COR-L47 (cell line): ENCODE results near the gene AUH.
"Not testable (repeated sequence)": the region's sequence is repeated elsewhere in the genome, so short reads cannot be mapped to it uniquely, and the experiment has no call there.

Experiments used
- DNase-seq: peaks from one replicate; lab custom pipeline; 2025; lab: John Stamatoyannopoulos, UW

The AUH gene

GRCh38 chr9:91378695-91379127 is 17.0 kb upstream of the AUH start:
- no peak for DNase-seq

GRCh38 chr9:91378054-91378453 is 16.3 kb upstream of the AUH start:
- not testable (repeated sequence) for DNase-seq

- DNase-seq, result no peak
These were observed 14.5 kb upstream of the AUH start for GRCh38 chr9:91376239-91376638.

- DNase-seq, result no peak
These were observed 13.2 kb upstream of the AUH start for GRCh38 chr9:91374939-91375338.

- DNase-seq, result no peak
These were observed 10.2 kb upstream of the AUH start for GRCh38 chr9:91371894-91372293.

- not testable (repeated sequence) for DNase-seq
These were observed 8.3 kb upstream of the AUH start for GRCh38 chr9:91370006-91370405.

GRCh38 chr9:91364702-91365101 is 3.0 kb upstream of the AUH start:
- no peak for DNase-seq

- DNase-seq, result no peak
These were observed 2.3 kb upstream of the AUH start for GRCh38 chr9:91364005-91364404.

- DNase-seq, result no peak
These were observed 413 bp upstream of the AUH start for GRCh38 chr9:91362051-91362611.

- no peak for DNase-seq
These were observed 997 bp downstream of the AUH start for GRCh38 chr9:91360551-91361290.

GRCh38 chr9:91359734-91360470 is 1.8 kb downstream of the AUH start:
- DNase-seq, result no peak

GRCh38 chr9:91359083-91359482 is 2.6 kb downstream of the AUH start:
- DNase-seq, result no peak

- no peak for DNase-seq
These were observed 6.8 kb downstream of the AUH start for GRCh38 chr9:91354881-91355280.

- DNase-seq, result no peak
These were observed 12.6 kb downstream of the AUH start for GRCh38 chr9:91349115-91349555.

- no peak for DNase-seq
These were observed 13.4 kb downstream of the AUH start for GRCh38 chr9:91348191-91348807.

- DNase-seq, result no peak
These were observed 14.3 kb downstream of the AUH start for GRCh38 chr9:91347377-91347776.

- DNase-seq, result no peak
These were observed 15.1 kb downstream of the AUH start for GRCh38 chr9:91346644-91347043.

GRCh38 chr9:91345978-91346377 is 15.7 kb downstream of the AUH start:
- no peak for DNase-seq

GRCh38 chr9:91342575-91342974 is 19.1 kb downstream of the AUH start:
- no peak for DNase-seq

GRCh38 chr9:91341749-91342148 is 20.0 kb downstream of the AUH start:
- DNase-seq, result no peak

GRCh38 chr9:91341258-91341746 is 20.4 kb downstream of the AUH start:
- no peak for DNase-seq

GRCh38 chr9:91340395-91340967 is 21.2 kb downstream of the AUH start:
- DNase-seq, result no peak
